HG03280 (cell line): ENCODE results near the gene CBR1.
A peak's percentile ranks its signal among the peaks of the same experiment; 100 is the strongest.
"Not testable (repeated sequence)": the region's sequence is repeated elsewhere in the genome, so short reads cannot be mapped to it uniquely, and the experiment has no call there.

Experiments
- ATAC-seq: cut with Tn5 transposase; IDR thresholded peaks from one replicate; pipeline ENCODE4 v1.9.1; 2021; ENCODE audit warnings: mild to moderate bottlenecking, moderate library complexity; ENCODE audit not compliant: unreplicated experiment

Gene CBR1

DNA sequence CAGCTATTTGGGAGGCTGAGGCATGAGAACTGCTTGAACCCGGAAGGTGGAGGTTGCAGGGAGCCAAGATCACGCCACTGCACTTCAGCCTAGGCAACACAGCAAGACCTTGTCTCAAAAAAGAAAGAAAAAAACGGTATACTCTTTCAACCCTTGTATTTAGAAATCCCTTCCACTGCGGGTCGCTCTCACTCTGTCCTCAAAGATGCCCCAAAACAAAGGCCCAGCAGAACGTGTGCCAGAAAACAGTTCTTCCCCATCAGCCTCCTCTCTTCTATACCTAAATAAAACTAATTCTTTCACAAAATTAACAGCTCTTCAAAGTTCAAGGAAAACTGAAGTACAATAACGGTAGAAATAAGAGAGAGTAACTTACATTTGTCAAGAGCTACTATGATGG is 22.7 kb upstream of the CBR1 start:
- no peak for ATAC-seq

DNA sequence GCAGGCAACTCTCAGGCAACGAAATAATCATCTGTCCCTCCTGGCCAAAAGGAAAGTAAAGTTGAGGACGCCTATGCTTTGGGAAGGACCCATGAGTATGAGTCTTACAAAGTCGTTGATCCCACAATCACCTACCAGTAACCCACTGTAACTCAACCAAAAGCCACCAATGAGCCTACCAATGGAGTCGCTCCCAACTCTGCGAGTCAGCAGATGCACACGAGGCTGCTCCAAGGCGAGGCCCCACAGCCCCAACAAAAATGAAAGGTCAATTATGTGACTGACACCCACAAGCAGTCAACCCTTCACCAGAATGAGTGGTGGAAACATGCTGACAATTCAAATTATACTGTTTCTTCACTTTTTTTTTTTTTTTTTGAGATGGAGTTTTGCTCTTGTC is 21.5 kb upstream of the CBR1 start:
- no peak for ATAC-seq

DNA sequence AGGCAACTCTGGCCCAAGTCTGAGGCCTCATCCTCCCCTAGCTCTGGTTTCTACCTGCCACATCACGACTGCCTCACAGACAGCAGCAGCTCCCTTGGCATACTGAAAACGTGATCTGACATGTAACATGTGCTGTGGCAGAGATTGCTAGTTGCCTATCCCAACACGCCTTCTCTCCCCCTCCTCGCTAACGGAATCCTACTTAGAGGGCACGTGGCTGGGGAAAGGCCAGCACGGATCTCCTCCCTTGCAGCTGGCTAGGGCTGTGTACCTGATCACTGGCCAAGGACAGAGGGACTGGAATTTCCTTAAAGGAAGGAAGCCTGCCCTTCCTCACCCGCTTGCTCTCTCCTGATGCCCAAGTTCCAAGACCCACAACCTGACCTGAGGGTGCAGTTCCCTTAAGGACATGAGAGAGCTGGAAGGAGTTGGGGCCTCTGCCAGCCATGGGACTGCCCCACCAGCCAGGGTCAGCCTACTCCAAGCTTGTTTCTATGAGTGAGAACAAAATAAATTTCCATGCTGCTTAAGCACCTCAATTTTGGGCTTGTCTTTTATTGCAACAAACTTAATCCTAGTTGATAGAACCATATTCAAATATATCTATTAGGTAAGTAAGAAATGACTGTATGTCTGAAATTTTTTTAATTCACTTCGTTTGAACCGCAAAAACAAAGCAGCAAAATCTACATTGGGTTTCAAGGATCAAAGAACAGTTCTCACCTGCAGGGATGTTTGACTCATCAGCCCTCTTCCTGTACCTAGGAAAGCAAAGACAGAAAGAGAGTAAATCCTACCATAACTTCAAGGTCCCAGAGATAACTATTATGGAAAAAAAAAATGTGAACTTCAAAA is 16.7 kb upstream of the CBR1 start:
- no peak for ATAC-seq

DNA sequence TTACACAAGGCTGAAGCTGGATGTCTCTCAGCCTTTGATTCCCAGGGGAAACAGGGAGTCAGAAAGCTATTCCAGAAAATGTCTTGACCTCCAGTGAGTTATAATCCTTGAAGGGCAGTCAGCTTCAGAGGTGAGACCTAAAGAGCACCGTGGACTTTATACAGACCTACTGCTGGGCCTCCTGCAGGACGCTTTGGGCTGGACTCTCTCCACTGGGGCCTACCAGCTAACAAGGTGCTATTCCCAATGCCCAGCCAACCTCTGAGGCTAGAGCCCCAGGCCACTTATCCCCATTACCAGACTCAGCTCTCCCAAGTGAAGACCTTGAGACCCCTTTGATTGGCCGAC is 16.1 kb upstream of the CBR1 start:
- ATAC-seq = no peak

DNA sequence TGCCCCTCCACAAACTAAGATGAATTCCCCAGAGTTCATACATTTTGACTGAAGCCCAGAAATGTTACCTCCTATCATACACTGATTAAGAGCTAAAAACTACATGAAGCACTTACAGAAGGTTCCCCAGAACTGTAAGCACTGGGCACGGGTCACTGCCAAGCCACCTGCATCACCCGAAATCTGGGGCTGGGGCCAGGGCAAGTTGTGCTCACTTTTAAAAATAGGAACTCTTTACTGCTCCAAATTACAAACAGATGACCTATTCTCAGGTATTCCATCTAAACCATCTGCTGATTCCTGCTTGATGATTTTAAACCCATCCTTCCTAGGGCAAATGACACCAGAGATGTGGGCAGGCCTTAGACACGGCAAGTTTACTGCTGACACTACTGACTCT is 14.3 kb upstream of the CBR1 start:
- ATAC-seq = no peak

DNA sequence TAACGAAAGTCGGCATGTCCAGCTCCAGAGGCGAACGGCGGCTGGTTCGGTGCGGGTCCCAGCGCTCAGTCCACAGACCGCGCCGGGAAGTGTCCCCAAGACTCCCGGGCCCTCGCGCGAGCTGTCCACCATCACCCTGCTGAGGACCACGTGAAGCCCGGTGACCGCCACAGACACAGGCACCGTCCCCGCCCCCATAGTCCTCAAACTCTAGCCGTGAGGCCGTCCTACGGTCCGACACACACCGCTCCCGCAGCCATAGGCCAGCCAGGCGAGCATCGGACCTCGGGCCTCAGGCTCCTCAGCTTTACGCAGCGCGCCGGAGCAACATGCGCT is 10.0 kb upstream of the CBR1 start:
- peak; percentile 39 for ATAC-seq

DNA sequence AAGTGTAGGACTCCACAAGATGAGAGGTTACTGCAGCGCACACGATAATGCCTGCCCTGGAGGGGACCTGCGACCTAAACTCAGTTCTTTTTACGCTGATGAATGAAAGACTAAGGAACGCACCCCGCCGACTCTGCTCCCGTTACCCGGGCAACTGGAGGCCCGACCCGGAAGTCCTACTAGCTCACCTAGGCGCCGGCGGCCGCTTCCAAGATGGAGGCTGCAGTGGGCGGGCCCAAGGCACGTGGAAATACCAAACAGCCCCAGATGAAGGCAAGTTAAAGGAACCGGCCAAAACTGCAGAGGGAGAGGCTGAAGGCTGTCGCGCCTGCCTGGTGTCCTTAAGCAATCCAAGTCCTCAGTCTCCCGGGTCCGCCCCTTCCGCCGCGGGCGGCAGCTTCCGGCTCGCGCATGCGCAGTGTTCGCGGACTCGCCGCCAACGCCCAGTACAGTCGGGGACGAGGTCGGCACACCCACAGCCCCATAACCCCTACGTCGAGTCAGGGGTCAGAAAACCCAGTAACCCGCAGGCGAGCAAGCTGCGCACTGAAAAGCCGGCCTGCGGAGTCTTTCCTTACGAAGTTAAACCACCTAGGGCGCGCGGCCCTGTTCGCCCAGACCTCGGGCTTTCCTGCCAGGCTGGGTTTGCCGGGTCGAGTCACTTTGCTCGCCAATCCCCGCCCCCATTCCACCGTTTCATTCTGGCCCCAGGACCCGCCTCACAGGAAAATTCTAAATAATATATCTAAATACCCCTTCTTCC is 9.5 kb upstream of the CBR1 start, which contains the start of gene SETD4:
Gene SETD4, minus strand, starts transcription at position 368 of the 763 bp plus-strand sequence. CDS start 1,638 bp downstream, outside the sequence.
- ATAC-seq = peak; percentile 92

DNA sequence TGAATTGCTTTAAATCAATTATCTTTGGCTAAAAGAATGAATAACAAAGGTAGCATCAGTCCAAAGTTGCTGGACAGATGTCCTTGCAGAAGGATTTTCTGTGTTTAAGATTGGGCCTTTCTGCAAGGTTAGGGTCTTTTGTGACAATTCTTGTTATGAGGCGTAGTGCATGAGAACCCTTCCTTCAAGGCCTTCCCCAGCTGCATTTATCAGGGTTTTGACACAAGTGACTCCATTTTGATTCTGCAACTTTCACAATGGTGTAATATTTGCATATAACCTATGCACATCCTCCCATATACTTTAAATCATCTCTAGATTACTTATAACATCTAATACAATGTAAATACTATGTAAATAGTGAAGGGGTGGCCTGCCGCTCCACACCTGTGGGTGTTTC is 8.4 kb upstream of the CBR1 start:
- ATAC-seq = no peak

DNA sequence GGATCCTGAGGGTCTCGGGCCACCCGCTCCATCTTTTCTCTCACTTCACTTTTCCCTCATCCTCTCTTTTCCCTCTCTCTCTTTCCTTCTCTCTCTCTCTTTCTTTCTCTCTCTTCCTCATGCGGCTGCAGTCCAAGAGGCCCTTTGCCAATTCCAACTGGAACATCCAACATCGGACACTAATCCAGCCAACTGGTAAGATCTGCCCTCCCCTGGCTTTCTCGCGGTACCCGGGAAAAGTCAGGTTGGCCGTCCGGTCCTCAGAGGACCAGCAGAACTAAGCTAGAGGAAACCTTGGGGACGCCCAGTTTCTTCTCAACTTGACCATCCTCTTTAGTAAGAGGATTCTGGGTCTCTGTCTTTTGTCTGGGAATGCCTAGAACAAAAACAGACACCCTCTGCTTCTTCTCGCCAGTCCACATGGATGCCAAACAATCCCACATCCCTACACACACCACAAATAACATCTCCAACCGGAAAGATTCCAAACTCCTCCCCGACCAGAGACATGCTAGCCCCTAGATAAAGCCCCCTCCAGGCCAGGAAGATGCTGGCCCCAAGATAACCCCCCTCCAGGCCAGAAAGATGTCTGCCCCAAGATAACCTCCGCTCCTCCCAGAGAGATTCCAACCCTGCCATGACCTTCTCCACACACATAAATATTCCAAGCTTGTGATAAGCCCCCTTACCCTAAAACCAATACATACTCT is 6.3 kb upstream of the CBR1 start:
- ATAC-seq = no peak

DNA sequence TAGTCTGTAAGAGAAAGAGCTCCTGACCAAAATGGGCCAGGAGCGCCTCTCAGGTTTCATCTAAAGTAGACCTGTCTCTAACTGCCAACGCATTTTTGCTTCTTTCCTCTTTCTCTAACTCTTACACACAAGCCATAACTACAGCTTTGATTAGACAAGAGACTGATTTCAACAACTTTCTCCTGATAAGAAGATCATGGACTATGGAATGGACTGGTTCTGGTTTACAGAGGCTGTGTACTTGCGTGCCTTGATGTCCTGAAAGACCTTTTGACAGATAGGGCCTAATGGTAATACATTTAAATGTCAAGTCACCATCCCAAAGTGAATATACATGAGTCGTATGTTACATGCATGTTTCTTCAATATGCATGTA is 5.8 kb upstream of the CBR1 start:
- no peak for ATAC-seq

DNA sequence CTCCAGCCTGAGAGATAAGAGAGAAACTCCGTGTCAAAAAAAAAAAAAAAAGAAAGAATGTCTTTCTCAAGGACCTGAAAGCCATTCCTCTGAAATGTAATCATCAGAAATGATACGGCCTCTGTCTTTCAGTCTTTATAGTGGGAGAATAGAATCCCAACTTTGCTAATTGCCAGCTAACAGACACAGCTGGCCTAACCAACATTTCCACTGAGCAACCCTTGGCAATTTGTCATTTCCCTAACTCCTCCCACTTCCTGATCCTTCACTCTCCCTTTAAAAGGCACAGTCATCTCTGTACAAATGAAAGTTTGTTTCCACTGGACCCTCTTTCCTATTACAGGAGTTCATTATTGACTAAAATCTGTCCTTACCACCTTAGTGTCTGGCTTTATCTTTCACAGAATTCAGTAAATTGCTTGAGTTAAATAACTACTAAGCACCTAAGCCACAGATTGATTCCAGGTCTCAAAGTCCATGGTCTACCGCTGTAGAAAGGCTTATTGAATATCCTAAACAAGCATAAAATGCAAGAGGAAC is 4.3 kb upstream of the CBR1 start:
- ATAC-seq = no peak

DNA sequence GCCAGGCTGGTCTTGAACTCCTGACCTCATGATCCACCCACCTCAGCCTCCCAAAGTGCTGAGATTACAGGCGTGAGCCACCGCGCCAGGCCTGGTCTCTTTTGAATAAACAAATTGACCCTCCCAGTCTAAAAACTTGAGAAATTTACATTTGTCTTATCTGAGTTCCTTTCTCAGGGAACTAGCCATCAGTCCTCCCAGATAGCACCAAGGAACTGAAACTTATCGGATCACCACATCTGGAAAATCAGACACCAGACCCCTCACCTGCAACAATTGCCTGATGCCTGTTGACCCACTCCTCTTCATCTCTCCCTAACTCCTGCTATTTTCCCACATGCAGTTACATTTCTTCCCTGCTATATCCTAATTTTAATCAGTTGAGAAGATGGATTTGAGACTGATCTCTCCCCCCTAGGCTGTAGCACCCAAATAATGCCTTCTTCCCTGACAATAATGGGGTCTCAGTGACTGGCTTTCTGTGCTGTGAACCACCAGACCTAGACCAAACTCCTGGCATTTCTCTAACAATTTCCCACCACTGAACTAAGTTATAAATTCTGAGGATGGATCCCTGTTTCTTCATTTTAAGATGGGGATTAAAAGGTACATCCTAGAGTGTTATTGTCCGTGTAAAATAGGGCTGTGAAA is 951 bp upstream of the CBR1 start:
- no peak for ATAC-seq

DNA sequence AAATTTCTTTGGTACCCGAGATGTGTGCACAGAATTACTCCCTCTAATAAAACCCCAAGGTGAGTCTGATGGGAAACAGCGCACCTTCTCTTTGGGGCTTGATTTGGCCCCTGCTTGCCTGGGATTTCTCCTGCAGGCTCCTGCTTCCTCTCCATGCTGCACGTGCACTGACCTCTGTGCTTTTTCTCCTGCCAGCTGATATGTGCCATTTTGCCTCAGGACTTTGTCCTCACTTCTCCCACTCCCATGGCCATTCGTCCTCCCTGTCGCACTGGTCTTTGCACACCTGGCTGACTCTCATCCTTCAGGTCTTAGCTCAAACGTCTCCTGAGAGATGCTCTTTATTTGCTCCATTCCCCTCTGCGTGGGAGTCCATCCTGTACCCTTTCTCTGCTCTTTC is 1.2 kb downstream of the CBR1 start:
- no peak for ATAC-seq

DNA sequence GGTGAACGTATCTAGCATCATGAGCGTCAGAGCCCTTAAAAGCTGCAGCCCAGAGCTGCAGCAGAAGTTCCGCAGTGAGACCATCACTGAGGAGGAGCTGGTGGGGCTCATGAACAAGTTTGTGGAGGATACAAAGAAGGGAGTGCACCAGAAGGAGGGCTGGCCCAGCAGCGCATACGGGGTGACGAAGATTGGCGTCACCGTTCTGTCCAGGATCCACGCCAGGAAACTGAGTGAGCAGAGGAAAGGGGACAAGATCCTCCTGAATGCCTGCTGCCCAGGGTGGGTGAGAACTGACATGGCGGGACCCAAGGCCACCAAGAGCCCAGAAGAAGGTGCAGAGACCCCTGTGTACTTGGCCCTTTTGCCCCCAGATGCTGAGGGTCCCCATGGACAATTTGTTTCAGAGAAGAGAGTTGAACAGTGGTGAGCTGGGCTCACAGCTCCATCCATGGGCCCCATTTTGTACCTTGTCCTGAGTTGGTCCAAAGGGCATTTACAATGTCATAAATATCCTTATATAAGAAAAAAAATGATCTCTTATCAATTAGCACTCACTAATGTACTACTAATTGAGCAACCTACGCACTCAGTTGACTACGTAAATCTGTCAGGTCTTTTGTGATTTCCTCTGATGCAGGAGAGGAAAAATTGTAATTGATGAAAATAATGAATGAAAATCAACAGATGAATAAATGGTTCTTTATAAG is 2.8 kb downstream of the CBR1 start:
- no peak for ATAC-seq

DNA sequence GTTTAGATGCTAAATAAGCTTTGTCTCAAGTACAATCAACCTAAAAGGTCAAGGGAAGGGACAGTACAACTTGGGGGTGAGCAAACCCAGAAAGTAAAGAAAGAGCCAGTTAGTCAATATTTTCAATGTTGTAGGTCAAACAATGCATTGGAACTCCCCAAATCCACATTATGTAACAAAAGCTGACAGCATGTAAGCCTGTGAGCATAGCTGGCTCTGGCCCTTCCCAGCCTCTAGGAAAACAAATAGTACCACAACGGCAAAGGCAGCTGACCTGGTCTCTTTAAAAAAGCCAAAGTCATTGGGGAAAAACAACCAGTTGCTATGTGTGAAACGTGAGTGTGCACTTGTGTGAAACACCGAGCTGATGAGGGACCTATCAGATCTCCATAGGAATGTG is 3.4 kb downstream of the CBR1 start:
- ATAC-seq = no peak

DNA sequence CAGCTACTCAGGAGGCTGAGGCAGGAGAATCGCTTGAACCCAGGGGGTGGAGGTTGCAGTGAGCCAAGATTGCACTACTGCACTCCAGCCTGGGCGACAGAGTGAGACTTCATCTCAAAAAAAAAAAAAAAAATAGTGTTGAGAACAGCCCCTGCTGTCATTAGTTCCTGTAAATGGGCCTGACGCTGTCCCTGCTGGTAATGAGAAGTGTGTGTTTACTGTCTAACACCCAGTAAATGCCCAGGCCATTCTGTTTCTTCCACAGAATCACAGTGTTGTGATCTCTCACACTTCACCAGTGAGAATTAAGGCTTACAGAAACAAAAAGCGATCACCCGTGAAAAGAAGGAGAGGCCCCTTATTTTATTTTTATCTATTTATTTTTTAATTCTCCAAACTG is 4.1 kb downstream of the CBR1 start:
- ATAC-seq = not testable (repeated sequence)

DNA sequence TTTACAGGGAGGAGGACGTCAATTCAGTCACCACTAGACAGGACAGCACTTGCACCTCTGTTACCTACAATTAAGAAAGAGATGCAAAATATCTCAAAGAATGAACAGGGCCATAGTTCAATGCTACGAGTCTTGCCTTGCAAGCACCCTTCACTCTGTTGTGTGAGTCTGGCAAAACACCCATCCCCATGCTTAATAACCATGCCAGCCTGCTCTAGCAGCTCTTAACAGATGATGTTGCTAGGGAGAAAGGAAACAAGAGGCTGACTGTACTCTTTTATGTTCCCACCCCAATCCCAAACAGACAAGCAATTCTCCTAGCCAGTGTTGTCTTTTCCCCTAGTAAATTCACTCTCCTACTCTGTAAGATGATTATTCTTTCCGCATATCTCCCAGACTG is 5.3 kb downstream of the CBR1 start:
- no peak for ATAC-seq

DNA sequence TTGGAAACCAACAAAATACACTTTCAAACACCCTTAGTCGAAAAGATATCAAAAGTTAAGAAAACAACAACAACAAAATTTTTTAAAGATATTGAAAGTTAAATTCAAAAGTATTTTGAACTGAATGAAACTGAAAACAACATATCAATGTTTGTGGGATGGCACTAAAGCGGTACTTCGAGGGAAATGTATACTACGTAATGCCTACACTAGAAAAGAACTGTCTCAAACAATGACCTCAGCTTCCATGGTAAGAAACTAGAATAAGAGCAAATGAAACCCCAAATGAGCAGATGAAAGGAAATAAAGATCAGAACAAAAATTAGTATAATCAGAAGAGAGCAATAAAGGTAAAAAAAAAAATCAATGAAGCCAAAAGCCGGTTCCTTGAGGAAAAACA is 6.1 kb downstream of the CBR1 start:
- ATAC-seq = no peak

DNA sequence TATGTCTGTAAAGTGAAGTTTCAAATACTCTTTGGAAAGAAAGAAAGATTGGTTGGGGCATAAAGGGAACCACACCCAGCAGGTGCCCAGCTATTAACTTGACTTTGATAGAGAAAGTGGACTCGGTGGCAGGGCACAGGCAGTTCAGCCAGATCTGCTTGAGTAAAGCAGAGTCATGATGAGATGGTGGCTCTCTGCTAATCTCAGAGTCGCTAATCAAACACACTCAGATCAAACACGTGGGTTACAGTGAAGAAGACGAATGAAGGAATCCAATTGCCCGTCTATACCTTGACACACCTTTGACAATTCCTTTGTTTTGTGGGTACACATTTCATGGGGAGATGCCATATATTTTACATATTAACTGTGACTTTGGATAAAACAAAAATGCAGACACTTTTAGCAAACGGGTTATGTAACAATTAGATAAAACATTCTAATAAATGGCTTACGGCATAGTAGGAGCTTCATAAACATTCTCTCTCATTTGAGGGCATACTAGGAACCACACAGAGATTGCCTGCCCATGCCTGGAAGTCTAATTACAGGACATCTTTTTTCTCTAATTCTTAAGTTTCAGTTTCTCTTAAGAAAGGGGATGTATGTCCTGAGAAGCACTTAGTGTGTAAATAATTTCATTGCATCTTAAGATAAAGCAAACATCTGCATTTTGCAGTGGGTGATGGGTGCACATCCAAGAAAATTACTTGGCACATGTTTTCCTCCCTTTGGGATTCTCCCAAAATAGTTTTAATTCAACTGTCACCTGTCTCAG is 7.2 kb downstream of the CBR1 start:
- no peak for ATAC-seq

DNA sequence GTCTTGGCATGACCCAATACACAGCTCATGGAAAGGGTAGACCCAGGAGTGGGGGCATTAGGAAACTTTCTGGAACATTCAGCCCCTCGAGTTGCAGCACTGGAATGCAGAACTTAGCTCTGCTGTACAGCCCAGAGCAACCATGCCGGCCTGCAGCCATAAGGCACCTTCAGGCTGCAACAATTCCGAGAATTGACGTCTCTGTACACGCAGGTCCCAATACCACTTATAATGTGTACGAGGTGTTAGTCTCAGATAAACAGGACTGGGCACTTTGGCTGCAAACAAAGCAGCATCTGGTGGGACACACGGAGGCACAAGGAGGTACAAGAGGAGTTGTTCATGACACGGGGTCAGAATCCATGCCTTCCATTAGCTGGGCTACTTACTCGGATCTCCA is 7.9 kb downstream of the CBR1 start:
- no peak for ATAC-seq
